Osteoblast (primary cell): ENCODE measurements around the gene STIM2. TPM values are rescaled to one million over a fixed set of nuclear protein-coding genes. Genes with fewer than 3 reads are reported as not detected.
"Not testable (repeated sequence)": the region's sequence is repeated elsewhere in the genome, so short reads cannot be mapped to it uniquely, and the experiment has no call there.

Source experiments
- DNase-seq: peaks from one replicate; pipeline ENCODE4 v3.0.0; 2011; ENCODE audit warnings: low spot score, mixed read lengths; ENCODE audit not compliant: insufficient read length; ENCODE audit errors: missing footprints
- H2AFZ ChIP-seq: 2 replicates; pipeline ENCODE4 v1.6.0; 2011; ENCODE audit warnings: mild to moderate bottlenecking, low read length
- H3K27ac ChIP-seq: 2 replicates; pipeline ENCODE4 v1.5.1; 2011; ENCODE audit warnings: mild to moderate bottlenecking, low read depth, low read length, moderate library complexity
- H3K27me3 ChIP-seq: 2 replicates; pipeline ENCODE4 v1.6.0; 2012; ENCODE audit warnings: mild to moderate bottlenecking, control low read depth, inconsistent platforms, low read length, moderate library complexity; ENCODE audit not compliant: insufficient read depth
- H3K36me3 ChIP-seq: 2 replicates; pipeline ENCODE4 v1.5.1; 2011; ENCODE audit warnings: mild to moderate bottlenecking, low read length, control low read depth, moderate library complexity; ENCODE audit not compliant: insufficient read depth
- H3K4me1 ChIP-seq: 2 replicates; pipeline ENCODE4 v1.5.1; 2011; ENCODE audit warnings: mild to moderate bottlenecking, low read length, control low read depth, moderate library complexity; ENCODE audit not compliant: insufficient read depth
- H3K4me2 ChIP-seq: 2 replicates; pipeline ENCODE4 v1.6.0; 2011; ENCODE audit warnings: mild to moderate bottlenecking, low read length; ENCODE audit not compliant: insufficient read depth
- H3K4me3 ChIP-seq: fragments of 200-600 bp; sonication (generic); 3 replicates; pipeline ENCODE4 v1.5.1; 2012; ENCODE audit warnings: mild to moderate bottlenecking, low read length, inconsistent platforms; ENCODE audit not compliant: insufficient read depth
- H3K79me2 ChIP-seq: 2 replicates; pipeline ENCODE4 v1.6.0; 2012; ENCODE audit warnings: mild to moderate bottlenecking, low read length, control low read depth, inconsistent platforms; ENCODE audit not compliant: insufficient read depth
- H3K9me3 ChIP-seq: 2 replicates; pipeline ENCODE4 v1.5.1; 2011; ENCODE audit warnings: low read depth, low read length, control low read depth
- H4K20me1 ChIP-seq: 2 replicates; pipeline ENCODE4 v1.6.0; 2012; ENCODE audit warnings: mild to moderate bottlenecking, low read length, control low read depth; ENCODE audit not compliant: insufficient read depth
- total RNA-seq: library from RNA; depleted of rRNA; stranded (reverse); fragments of >200 nt; gene quantifications from 2 replicates; pipeline ENCODE4 v1.2.3, GENCODE V29; 2012
- TF ChIP-seq, protein P1 (sequence below): IDR thresholded peaks from 2 replicates; pipeline ENCODE4 v1.5.1; 2011; ENCODE audit warnings: mild to moderate bottlenecking, low read depth, low read length, moderate library complexity; ENCODE audit errors: extremely low read depth

The STIM2 gene
- total RNA-seq, 1 donor, result 14.8 TPM

DNA sequence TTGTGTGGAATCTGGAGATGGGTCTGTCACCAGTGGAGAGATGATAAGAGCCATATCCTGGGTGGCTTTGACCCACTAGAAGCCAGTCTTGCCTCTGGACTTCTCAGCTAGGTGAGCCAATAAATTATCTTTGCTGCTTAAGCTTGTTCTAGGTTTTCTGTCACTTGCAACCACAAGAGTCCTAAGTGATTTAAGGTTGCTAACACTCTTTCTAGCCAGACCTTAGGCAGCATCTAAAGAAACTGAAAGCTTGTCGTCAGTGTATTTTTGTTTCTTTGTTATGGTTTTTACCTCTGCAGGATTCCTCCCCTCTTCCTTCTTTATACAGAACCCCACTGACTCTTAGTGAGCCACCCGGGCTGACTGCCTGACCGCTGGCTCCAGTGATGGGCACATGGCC, 37.1 kb upstream of the STIM2 start:
- Histone ChIP-seq H3K79me2 (no peaks in the 10 kb centered on the region), H4K20me1 (no peaks in the 10 kb centered on the region), H2AFZ (no peak overlapping the region), H3K36me3 (no peaks in the 10 kb centered on the region), H3K4me3 (no peak overlapping the region), H3K27me3 (no peaks in the 10 kb centered on the region), H3K4me1 (no peaks in the 10 kb centered on the region), H3K27ac (no peak overlapping the region), H3K9me3 (no peaks in the 10 kb centered on the region), H3K4me2 (no peak overlapping the region)
- TF ChIP-seq, protein P1, sequence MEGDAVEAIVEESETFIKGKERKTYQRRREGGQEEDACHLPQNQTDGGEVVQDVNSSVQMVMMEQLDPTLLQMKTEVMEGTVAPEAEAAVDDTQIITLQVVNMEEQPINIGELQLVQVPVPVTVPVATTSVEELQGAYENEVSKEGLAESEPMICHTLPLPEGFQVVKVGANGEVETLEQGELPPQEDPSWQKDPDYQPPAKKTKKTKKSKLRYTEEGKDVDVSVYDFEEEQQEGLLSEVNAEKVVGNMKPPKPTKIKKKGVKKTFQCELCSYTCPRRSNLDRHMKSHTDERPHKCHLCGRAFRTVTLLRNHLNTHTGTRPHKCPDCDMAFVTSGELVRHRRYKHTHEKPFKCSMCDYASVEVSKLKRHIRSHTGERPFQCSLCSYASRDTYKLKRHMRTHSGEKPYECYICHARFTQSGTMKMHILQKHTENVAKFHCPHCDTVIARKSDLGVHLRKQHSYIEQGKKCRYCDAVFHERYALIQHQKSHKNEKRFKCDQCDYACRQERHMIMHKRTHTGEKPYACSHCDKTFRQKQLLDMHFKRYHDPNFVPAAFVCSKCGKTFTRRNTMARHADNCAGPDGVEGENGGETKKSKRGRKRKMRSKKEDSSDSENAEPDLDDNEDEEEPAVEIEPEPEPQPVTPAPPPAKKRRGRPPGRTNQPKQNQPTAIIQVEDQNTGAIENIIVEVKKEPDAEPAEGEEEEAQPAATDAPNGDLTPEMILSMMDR, result no peak
- DNase-seq, result no peak

DNA sequence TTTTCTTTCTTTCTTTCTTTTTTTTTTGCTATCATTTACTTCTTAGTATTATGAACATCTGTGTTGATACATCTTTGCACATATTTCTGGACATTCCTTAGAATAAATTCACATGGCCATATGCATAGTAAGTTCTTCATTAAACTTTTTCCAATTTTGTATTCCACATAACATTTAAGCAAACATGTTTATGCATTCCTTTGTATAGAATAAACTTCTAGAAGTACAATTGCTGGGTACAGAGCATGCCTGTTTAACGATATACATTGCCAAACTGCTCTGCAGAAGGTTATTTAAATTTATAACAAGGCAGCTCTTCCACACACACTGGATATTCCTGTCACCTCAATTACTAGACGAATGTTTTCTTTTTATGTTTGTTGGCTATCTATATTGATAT, 36.0 kb upstream of the STIM2 start:
- Histone ChIP-seq H3K79me2 (no peaks in the 10 kb centered on the region), H4K20me1 (no peaks in the 10 kb centered on the region), H3K4me2 (no peak overlapping the region), H3K4me1 (no peaks in the 10 kb centered on the region), H3K27me3 (no peaks in the 10 kb centered on the region), H3K4me3 (no peak overlapping the region), H3K27ac (no peak overlapping the region), H3K36me3 (no peaks in the 10 kb centered on the region), H2AFZ (no peak overlapping the region), H3K9me3 (no peaks in the 10 kb centered on the region)
- DNase-seq, result no peak
- TF ChIP-seq, protein P1, result no peak

DNA sequence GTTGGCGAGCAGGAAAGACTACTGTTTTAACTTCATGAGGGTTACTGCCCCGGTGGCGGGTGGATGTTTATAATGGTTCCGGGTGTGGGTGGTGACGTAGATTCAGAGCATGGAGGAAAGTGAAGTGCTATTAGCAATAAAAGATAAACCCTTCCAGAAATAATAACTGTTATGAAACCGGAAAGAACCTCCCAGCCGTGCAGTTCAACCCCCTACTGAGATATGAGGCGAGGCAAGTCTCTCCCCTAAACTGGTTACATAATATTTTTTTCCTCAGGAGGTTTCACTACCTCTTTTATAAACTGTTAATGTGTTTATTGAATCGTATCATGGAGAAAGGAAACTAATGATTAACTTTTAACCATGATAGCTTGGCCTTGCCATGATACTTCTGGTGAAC, 33.9 kb upstream of the STIM2 start:
- no peak overlapping the region for H3K4me3 ChIP-seq
- TF ChIP-seq, protein P1, result no peak
- no peak for DNase-seq
- H3K27ac ChIP-seq, result no peak overlapping the region
- H3K4me2 ChIP-seq, result no peak overlapping the region
- H3K79me2 ChIP-seq, result no peaks in the 10 kb centered on the region
- no peaks in the 10 kb centered on the region for H3K9me3 ChIP-seq
- no peaks in the 10 kb centered on the region for H3K27me3 ChIP-seq
- no peak overlapping the region for H2AFZ ChIP-seq
- no peaks in the 10 kb centered on the region for H3K4me1 ChIP-seq
- no peaks in the 10 kb centered on the region for H3K36me3 ChIP-seq
- H4K20me1 ChIP-seq, result no peaks in the 10 kb centered on the region

DNA sequence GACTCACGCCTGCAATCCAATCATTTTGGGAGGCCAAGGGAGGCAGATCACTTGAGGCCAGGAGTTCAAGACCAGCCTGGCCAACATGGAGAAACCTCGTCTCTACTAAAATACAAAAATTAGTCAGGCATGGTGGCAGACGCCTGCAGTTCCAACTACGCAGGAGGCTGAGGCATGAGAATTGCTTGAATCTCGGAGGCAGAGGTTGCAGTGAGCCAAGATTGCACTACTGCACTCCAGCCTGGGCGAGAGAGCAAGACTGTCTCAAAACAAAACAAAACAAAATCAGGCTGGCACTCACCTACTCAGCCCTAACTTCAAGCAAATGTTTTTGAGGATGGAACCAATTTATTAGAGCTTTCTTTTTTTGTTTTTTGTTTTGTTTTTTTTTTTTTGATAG, 33.3 kb upstream of the STIM2 start:
- not testable (repeated sequence) for H2AFZ ChIP-seq, H3K4me2 ChIP-seq, H3K9me3 ChIP-seq, H3K79me2 ChIP-seq, H3K27ac ChIP-seq, H4K20me1 ChIP-seq, H3K36me3 ChIP-seq, H3K4me1 ChIP-seq, H3K27me3 ChIP-seq, H3K4me3 ChIP-seq, DNase-seq

DNA sequence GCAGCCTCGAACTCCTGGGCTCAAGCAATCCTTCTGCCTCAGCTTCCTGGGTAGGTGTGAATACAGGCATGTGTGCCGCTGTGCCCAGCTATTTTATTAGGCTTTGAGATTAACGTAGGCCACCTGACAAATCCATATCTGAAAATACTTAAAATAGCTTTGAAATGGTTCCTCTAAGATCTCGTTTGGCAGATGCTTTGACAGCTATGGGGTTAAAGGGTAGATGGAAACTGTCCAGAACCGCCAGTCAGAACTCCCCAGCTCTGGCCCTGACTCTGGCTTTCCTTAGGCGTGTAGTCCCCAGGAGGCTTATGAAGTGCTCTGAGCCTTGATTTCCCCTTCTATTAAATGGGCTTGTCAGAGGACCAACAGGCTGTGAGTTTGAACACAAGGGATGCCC, 32.8 kb upstream of the STIM2 start:
- H4K20me1 ChIP-seq, result no peaks in the 10 kb centered on the region
- no peaks in the 10 kb centered on the region for H3K36me3 ChIP-seq
- DNase-seq, result no peak
- H3K4me2 ChIP-seq, result no peak overlapping the region
- H3K4me1 ChIP-seq, result no peaks in the 10 kb centered on the region
- H3K9me3 ChIP-seq, result no peaks in the 10 kb centered on the region
- no peaks in the 10 kb centered on the region for H3K27me3 ChIP-seq
- H3K79me2 ChIP-seq, result no peaks in the 10 kb centered on the region
- no peak overlapping the region for H2AFZ ChIP-seq
- H3K27ac ChIP-seq, result no peak overlapping the region
- no peak overlapping the region for H3K4me3 ChIP-seq
- TF ChIP-seq, protein P1, result no peak
